A549 (cell line): ENCODE results near the gene MRGPRD. TPM values are rescaled to one million over a fixed set of nuclear protein-coding genes. Genes with fewer than 3 reads are reported as not detected.

ENCODE experiments used
- ATAC-seq, 2 experiments: fragments of 200-7000 bp in 1 of 2; fragments of >200 bp in 1 of 2; cut with Nextera tagmentation in 1 of 2; cut with Tn5 transposase in 1 of 2; 3 replicates each; pipeline versions ENCODE4 v1.8.0 to v1.9.1; 2018 to 2020; ENCODE audit warnings: mild to moderate bottlenecking in 1 of 2, moderate library complexity in 1 of 2
- CTCF ChIA-PET: fragments of 300-600 bp; sonication (Branson Sonifier 250); formaldehyde crosslinking; extraction: SDS; loops from one replicate; lab custom pipeline; 2021; ENCODE audit warnings: antibody characterized with exemption, inconsistent platforms; lab: Yijun Ruan, JAX
- POLR2A ChIA-PET: fragments of 350-600 bp; formaldehyde crosslinking; extraction: SDS; loops from one replicate; lab custom pipeline; 2021; ENCODE audit warnings: antibody characterized with exemption, inconsistent platforms; lab: Yijun Ruan, JAX
- DNase-seq, 2 experiments: peaks; one replicate each; pipeline versions ENCODE4 v3.0.0 to v3.0.0-alpha.2; 2011 to 2016; ENCODE audit warnings: low read depth in 1 of 2, low spot score in 1 of 2
- FAIRE-seq: peaks from 2 replicates; lab custom pipeline; 2011; peaks lifted over from hg19 to GRCh38; lab: Jason Lieb, UNC
- H3K27ac ChIP-seq, 2 experiments: fragments of >200 bp; sonication (Bioruptor Twin); formaldehyde crosslinking; 3 replicates each; pipeline ENCODE4 v1.5.1; 2016 to 2017
- H3K4me1 ChIP-seq: fragments of >200 bp; sonication (Bioruptor Twin); formaldehyde crosslinking; 3 replicates; pipeline ENCODE4 v1.6.1; 2016
- H3K4me2 ChIP-seq: fragments of >200 bp; sonication (Bioruptor Twin); formaldehyde crosslinking; 3 replicates; pipeline ENCODE4 v1.6.1; 2016
- H3K4me3 ChIP-seq: fragments of >200 bp; sonication (Bioruptor Twin); formaldehyde crosslinking; 3 replicates; pipeline ENCODE4 v1.5.1; 2016
- H3K9me3 ChIP-seq: fragments of >200 bp; sonication (Bioruptor Twin); formaldehyde crosslinking; 3 replicates; pipeline ENCODE4 v1.6.1; 2016
- CHD2 ChIP-seq: fragments of 150-350 bp; IDR thresholded peaks from 2 replicates; pipeline ENCODE4 v1.6.1; 2014; ENCODE audit warnings: low read length; ENCODE audit not compliant: partially characterized antibody
- CHD4 ChIP-seq: fragments of 200-600 bp; sonication (generic); IDR thresholded peaks from 2 replicates; pipeline ENCODE4 v1.6.1; 2016; ENCODE audit warnings: antibody characterized with exemption, mild to moderate bottlenecking, borderline replicate concordance
- CTCF ChIP-seq: fragments of >200 bp; sonication (Bioruptor Twin); formaldehyde crosslinking; IDR thresholded peaks from 3 replicates; pipeline ENCODE4 v1.5.1; 2016
- EHF ChIP-seq: fragments of 250-450 bp; sonication (Bioruptor Pico); IDR thresholded peaks from 2 replicates; pipeline ENCODE4 v1.5.0; 2020; ENCODE audit warnings: mild to moderate bottlenecking
- EHMT2 ChIP-seq: fragments of 200-600 bp; sonication (generic); IDR thresholded peaks from 2 replicates; pipeline ENCODE4 v1.6.1; 2016; ENCODE audit warnings: antibody characterized with exemption, low read depth, mild to moderate bottlenecking, moderate library complexity
- ESRRA ChIP-seq: fragments of 150-350 bp; IDR thresholded peaks from 2 replicates; pipeline ENCODE4 v1.6.1; 2014; ENCODE audit warnings: mild to moderate bottlenecking, low read length, borderline replicate concordance
- FOSL2 ChIP-seq, 2 experiments: fragments of 450-650 bp in 1 of 2; fragments of >200 bp in 1 of 2; sonication (Bioruptor Twin) in 1 of 2; formaldehyde crosslinking; IDR thresholded peaks; 2 replicates each; pipeline versions ENCODE4 v1.5.0 to v1.6.1; 2016 to 2020; ENCODE audit warnings: mild to moderate bottlenecking in 1 of 2, moderate library complexity in 1 of 2
- HOXB13 ChIP-seq: fragments of 250-450 bp; sonication (Bioruptor Pico); IDR thresholded peaks from 2 replicates; pipeline ENCODE4 v1.5.0; 2020; ENCODE audit warnings: low read depth, mild to moderate bottlenecking, moderate library complexity
- HOXB5 ChIP-seq: fragments of 250-450 bp; sonication (Bioruptor Pico); IDR thresholded peaks from 2 replicates; pipeline ENCODE4 v1.5.0; 2020; ENCODE audit warnings: mild to moderate bottlenecking, moderate library complexity
- JUN ChIP-seq, 2 experiments: fragments of >200 bp; sonication (Bioruptor Twin); formaldehyde crosslinking; IDR thresholded peaks; 2 replicates in 1 of 2; 3 replicates in 1 of 2; pipeline ENCODE4 v1.6.1; 2016 to 2017
- JUNB ChIP-seq: fragments of >200 bp; sonication (Bioruptor Twin); formaldehyde crosslinking; IDR thresholded peaks from 2 replicates; pipeline ENCODE4 v1.6.1; 2016
- KDM1A ChIP-seq: fragments of 200-600 bp; sonication (generic); IDR thresholded peaks from 2 replicates; pipeline ENCODE4 v1.6.1; 2016; ENCODE audit warnings: low read depth, mild to moderate bottlenecking
- KDM5A ChIP-seq: fragments of 200-600 bp; sonication (generic); IDR thresholded peaks from 2 replicates; pipeline ENCODE4 v1.6.1; 2016; ENCODE audit warnings: antibody characterized with exemption, mild to moderate bottlenecking
- MAX ChIP-seq: IDR thresholded peaks from 2 replicates; pipeline ENCODE4 v1.6.1; 2012
- NFE2L2 ChIP-seq: fragments of 150-350 bp; conservative IDR thresholded peaks from 2 replicates; pipeline ENCODE4 v1.6.1; 2014; ENCODE audit warnings: low read length
- NPAS2 ChIP-seq: fragments of 250-450 bp; sonication (Bioruptor Pico); IDR thresholded peaks from 2 replicates; pipeline ENCODE4 v1.8.0; 2022; ENCODE audit warnings: mild to moderate bottlenecking, moderate library complexity, borderline replicate concordance
- NR3C1 ChIP-seq: fragments of >200 bp; sonication (Bioruptor Twin); formaldehyde crosslinking; IDR thresholded peaks from 3 replicates; pipeline ENCODE4 v1.6.1; 2017
- POLR2A ChIP-seq: IDR thresholded peaks from 2 replicates; pipeline ENCODE4 v1.6.1; 2012; ENCODE audit warnings: mild to moderate bottlenecking, low read length
- RFX5 ChIP-seq: fragments of 450-650 bp; IDR thresholded peaks from 2 replicates; pipeline ENCODE4 v1.7.1; 2014; ENCODE audit warnings: antibody characterized with exemption, mild to moderate bottlenecking, moderate library complexity
- RNF2 ChIP-seq: fragments of 200-600 bp; sonication (generic); IDR thresholded peaks from 2 replicates; pipeline ENCODE4 v1.6.1; 2016; ENCODE audit warnings: low read depth, mild to moderate bottlenecking, antibody characterized with exemption, moderate library complexity, borderline replicate concordance
- SMC3 ChIP-seq: fragments of >200 bp; sonication (Bioruptor Twin); formaldehyde crosslinking; IDR thresholded peaks from 3 replicates; pipeline ENCODE4 v1.6.1; 2018; ENCODE audit warnings: inconsistent platforms
- ZNF302 ChIP-seq: fragments of 250-450 bp; sonication (Bioruptor Pico); IDR thresholded peaks from 2 replicates; pipeline ENCODE4 v1.9.0; 2021; ENCODE audit warnings: inconsistent platforms, mild to moderate bottlenecking, moderate library complexity
- WGBS: methylation state at CpG from one replicate; pipeline ENCODE4 v1.1.6; 2017; ENCODE audit errors: missing lambda C conversion rate; 5-methylcytosine and 5-hydroxymethylcytosine counted together
- polyA plus RNA-seq, 4 experiments: library from polyadenylated mRNA; depleted of rRNA in 3 of 4; stranded (reverse); fragments of >200 nt; fragmentation: RNase III in 1 of 4; extraction: RNeasy Plus Mini Kit Qiagen cat#74134 plus additional on column Dnase treatment in 1 of 4; gene quantifications; 2 replicates in 3 of 4; 3 replicates in 1 of 4; pipeline ENCODE4 v1.2.3, GENCODE V29; 2011 to 2017

Gene MRGPRD
- polyA plus RNA-seq, 2 of the 4 experiments (the other 2 are of a cell fraction): not detected

- Histone ChIP-seq H3K9me3 (no peaks in the 10 kb centered on the region), H3K4me1 (peaks cover 39% of the 10 kb centered on the region), H3K27ac (peak overlapping the region in 1 of 2 experiments; percentile 89; a peak in 2 of 6 replicates), H3K4me2 (no peak overlapping the region), H3K4me3 (no peak overlapping the region)
- no peak for ATAC-seq
- ChIA-PET POLR2A (no interaction called here), CTCF (no interaction called here)
- no peak for DNase-seq
- FAIRE-seq: no peak
- TF ChIP-seq HOXB5 (CRISPR knock-in tag) (no peak), NFE2L2 (no peak), KDM5A (no peak), EHMT2 (no peak), HOXB13 (no peak), RFX5 (no peak), ESRRA (no peak)
- WGBS: 88% methylated on average over 11 of the region's 12 CpGs
Observed at GRCh38 chr11:69006816-69007215, 26.0 kb upstream of the MRGPRD start.

- DNase-seq (no peak), FAIRE-seq (no peak), ATAC-seq (no peak)
- WGBS: 92% methylated on average over 40 of the region's 48 CpGs
- Histone ChIP-seq H3K4me2 (no peak overlapping the region), H3K4me1 (peaks cover 43% of the 10 kb centered on the region), H3K4me3 (no peak overlapping the region), H3K9me3 (no peaks in the 10 kb centered on the region), H3K27ac (no peak overlapping the region)
- TF ChIP-seq CTCF (no peak), RNF2 (no peak), NR3C1 (no peak), ZNF302 (CRISPR knock-in tag) (no peak), JUNB (no peak), FOSL2 (IDR thresholded peaks at IDR 0.05) (no peak), FOSL2 (CRISPR knock-in tag; IDR thresholded peaks at IDR 0.05) (no peak), SMC3 (no peak), JUN (IDR thresholded peaks at IDR 0.05) (no peak), KDM1A (no peak), CHD2 (no peak), NPAS2 (CRISPR knock-in tag) (no peak)
- POLR2A ChIA-PET: no interaction called here
- CTCF ChIA-PET: interaction anchor here (0.6 kb wide), 1 partner anchor 84 kb away, joined by 3 read pairs; no protein-coding TSS in a partner anchor
Observed at GRCh38 chr11:69005631-69006368, 25.0 kb upstream of the MRGPRD start.

GRCh38 chr11:69005183-69005630 lies 24.4 kb upstream of the MRGPRD start:
- 89% methylated on average over 18 of the region's 27 CpGs for WGBS
- DNase-seq (no peak), ATAC-seq (no peak), FAIRE-seq (no peak)
- TF ChIP-seq NPAS2 (CRISPR knock-in tag) (no peak), POLR2A (no peak), EHF (CRISPR knock-in tag) (no peak), CHD4 (no peak), MAX (no peak), HOXB13 (no peak), FOSL2 (IDR thresholded peaks at IDR 0.05) (no peak), FOSL2 (CRISPR knock-in tag; IDR thresholded peaks at IDR 0.05) (no peak), EHMT2 (no peak), CTCF (no peak)
- ChIA-PET POLR2A (no interaction called here), CTCF (no interaction called here)
- no peaks in the 10 kb centered on the region for H3K9me3 ChIP-seq
- no peak overlapping the region for H3K4me2 ChIP-seq
- no peak overlapping the region for H3K27ac ChIP-seq
- no peak overlapping the region for H3K4me3 ChIP-seq
- peaks cover 43% of the 10 kb centered on the region for H3K4me1 ChIP-seq
